Measurements from ENCODE around the gene FHAD1.

FHAD1 gene

GRCh38 chr1:15246960-15247614, at the start of gene FHAD1:
FHAD1 (plus strand) TSS chr1:15247223; CDS start chr1:15251785, 4,562 bp downstream.
- DNase-seq = peak; percentile 93

- DNase-seq = peak; percentile 24
Observed at GRCh38 chr1:15197591-15198447, 49.2 kb upstream of the FHAD1 start.

DNA sequence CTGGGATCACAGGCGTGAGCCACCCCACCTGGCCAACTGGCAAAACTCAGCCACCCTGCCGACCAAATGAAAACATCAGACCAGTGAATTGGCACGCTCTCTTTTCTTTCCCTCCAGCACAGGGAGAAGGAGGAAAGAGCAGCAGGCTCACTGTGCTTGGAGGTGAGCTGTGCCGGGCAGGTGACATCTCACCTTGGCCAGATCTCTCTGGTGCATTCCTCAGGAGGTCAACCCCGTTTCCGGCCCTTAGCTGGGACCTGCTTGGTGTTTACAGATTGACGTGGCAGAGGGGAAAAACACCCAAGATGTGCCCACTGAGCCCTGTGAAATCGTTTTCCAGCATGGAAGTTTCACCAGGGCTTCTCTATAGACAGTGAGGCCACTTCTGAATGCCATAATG, 48.3 kb upstream of the FHAD1 start:
- no peak for DNase-seq

- no peak for DNase-seq
Observed at GRCh38 chr1:15201221-15201620, 45.8 kb upstream of the FHAD1 start.

- DNase-seq = no peak
Observed at GRCh38 chr1:15201849-15202551, 45.0 kb upstream of the FHAD1 start.

DNA sequence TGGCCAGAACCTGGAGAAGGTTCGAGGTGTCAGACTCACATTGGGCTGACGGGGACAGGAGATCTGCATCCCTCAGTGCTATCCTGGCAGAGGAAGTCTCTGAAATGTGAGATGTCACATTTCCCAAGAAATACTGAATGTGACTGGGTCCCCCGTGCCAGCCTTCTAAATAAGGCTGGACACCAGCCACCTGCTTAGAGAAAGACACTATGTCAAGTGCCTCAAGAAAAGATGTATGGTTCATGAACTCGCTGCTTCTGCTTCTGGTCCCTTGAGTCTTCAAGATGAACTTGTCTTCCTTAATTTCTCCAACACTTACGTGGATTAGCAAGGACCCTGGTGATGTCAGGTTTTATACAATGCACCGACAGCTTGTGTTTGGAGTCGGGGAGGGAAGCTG, 42.1 kb upstream of the FHAD1 start:
- no peak for DNase-seq

DNA sequence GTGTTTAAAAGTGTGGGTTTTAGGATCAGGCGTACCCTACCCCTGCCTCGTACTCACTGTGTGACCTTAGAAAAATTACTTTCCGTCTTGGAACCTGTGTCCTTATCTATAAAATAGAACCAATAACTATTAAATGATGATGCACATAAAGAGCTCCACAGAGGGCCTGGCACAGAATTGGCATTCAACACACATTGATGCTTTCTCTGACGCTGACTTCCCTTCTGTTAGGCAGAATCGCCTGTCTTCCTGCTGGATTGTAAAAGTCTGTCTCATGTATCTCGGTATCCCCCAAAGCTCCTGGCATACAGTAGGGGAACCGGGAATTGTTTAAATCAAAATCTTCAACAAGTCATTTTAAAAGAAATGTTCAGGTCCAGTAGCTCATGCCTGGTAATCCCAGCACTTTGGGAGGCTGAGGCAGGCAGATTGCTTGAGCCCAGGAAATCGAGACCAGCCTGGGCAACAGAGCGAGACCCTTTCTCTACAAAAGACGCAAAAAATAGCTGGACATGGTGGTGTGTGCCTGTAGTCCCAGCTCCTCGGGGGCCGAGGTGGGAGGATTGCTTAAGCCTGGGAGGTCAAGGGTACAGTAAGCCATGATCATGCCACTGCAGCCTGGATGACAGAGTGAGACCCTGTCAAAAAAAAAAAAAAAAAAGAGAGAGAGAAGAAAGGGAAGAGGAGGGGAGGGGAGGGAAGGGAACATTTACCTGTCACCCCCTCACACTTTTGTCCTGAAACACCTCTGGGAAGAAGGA, 41.3 kb upstream of the FHAD1 start:
- no peak for DNase-seq

- DNase-seq = peak; percentile 23
Observed at GRCh38 chr1:15206418-15207030, 40.5 kb upstream of the FHAD1 start.

- no peak for DNase-seq
Observed at GRCh38 chr1:15207031-15207828, 39.8 kb upstream of the FHAD1 start.

DNA sequence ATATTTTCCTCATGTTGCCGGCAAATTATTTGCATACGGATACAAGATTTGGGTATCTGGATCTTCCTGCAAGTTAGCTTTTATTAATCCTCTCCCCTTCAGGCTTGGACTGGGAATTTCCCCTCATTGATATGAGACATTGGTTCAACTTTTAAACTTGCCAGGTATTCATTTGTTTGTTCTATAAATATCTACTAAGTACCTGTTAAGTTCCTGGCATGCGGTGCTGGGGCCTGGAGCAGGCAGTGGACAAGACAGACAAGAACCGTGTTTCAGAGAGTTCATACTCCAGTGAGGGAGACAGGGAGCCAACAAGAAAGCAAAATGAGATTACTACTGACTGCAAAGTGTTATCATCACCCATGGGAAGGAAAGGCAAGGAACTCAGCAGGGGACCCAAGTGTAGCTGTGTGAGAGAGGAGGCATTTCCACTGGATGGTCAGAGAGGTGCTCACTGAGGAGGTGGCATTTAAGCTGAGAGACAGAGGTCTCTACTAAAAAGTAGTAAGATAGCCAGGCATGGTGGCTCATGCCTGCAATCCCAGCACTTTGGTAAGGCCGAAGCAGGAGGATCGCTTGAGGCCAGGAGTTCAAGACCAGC, 39.1 kb upstream of the FHAD1 start:
- DNase-seq = no peak

DNA sequence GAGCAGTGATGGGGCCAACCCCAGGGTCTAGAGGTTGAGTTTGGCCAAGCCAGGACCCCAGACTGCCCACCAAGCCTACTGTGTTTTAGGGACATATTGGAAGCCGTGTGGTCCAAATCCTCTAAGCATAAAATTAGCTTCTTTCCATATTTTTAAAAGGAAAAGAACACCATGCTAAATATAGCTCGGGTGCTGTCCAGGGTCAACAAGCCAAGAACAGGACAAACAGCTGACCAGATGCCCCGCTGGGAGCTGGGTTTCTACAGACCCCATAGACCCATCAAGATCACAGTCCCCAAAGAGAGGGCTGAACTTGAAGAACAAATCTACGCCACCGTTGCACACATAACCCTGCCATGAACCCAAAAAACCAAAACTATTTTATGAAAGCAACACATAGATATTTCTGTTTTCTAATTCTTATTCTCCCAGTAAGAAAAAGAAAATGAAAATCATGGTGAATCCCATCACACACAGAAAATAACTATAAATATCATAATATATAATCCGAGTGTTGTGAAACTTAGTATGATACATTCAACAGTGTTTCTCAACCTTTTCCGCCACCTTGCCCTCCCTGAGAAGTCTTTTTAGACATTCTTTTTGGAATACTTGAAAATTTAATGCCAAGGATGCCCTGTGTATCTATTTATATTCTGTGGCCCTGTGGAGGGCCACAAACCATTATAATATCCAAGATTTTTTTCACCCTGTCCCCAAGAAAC, 36.2 kb upstream of the FHAD1 start:
- DNase-seq = no peak

DNA sequence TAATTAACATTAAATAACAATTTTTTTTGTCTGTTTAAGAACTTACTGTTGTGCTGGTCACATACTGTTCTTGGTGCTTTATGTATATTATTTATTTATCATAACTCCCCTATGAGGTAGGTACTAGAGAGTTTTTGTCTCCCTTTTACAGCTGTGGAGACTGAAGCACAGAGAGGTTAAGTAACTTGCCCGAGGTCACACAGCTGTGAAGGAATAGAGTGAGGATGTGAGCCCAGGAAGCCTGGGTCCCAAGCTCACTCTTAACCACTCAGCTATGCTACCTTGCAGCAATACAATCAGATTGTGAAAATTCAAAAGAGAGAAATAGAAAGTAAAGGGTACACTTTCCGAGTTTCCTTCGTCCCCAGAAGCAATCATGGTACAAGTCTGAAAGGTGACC, 35.6 kb upstream of the FHAD1 start:
- no peak for DNase-seq

GRCh38 chr1:15212216-15212953, 34.6 kb upstream of the FHAD1 start:
- no peak for DNase-seq

DNA sequence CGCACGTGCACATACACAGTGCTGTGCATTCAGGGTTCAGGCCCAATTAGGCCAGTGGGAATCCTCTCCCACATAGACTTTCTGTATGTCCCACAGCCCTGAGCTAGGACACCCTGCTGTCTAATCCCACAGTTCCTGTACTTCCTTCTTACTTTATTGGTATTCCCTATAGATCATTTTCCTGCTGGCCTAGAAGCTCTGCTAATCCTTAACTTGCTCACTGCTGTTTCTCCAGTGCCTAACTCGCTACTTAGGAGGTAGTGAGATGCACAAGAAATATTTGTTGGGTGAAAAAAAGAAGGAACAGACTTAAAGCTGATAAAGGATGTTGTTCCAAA, 34.1 kb upstream of the FHAD1 start:
- DNase-seq = no peak

- DNase-seq = no peak
Observed at GRCh38 chr1:15213341-15213821, 33.6 kb upstream of the FHAD1 start.

GRCh38 chr1:15214527-15214926, 32.5 kb upstream of the FHAD1 start:
- no peak for DNase-seq

GRCh38 chr1:15215116-15215515, 31.9 kb upstream of the FHAD1 start:
- DNase-seq = no peak

DNA sequence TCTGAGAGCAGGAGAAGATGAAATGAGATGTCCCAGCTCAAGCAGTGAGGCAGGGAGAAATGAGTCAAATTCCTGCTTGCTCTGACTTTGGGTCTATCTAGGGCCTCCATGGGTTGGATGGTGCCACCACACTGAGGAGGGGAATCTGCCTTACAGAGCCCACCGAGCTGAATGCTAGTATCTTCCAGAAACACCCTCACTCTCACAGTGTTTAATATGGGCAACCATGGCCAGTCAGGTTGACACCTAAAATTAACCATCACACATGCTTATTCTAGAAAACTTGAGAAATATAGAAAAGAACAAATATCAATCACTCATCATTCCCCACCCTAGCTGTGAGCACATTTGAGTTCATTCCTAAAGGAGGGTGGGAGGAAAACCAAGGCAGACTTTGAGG, 29.4 kb upstream of the FHAD1 start:
- no peak for DNase-seq
